Liver (tissue), 9 donors: ENCODE results near the gene PIEZO1. TPM values are rescaled to one million over a fixed set of nuclear protein-coding genes. Genes with fewer than 3 reads are reported as not detected.

Experiments
- DNase-seq: peaks from one replicate; pipeline ENCODE4 v3.0.0-alpha.2; 2017; ENCODE audit warnings: low spot score
- H3K27ac ChIP-seq, 2 donors: one replicate each; pipeline ENCODE4 v1.7.0; 2013; ENCODE audit warnings: inconsistent platforms in 2 of 2, low read length in 2 of 2, control low read depth in 1 of 2, low read depth in 1 of 2, mild to moderate bottlenecking in 1 of 2
- H3K27me3 ChIP-seq, 4 donors: one replicate each; pipeline versions ENCODE4 v1.6.1 to v1.7.0; 2013; ENCODE audit warnings: low read length in 3 of 4, inconsistent platforms in 1 of 4, mild to moderate bottlenecking in 1 of 4, moderate library complexity in 1 of 4; ENCODE audit not compliant: control insufficient read depth in 4 of 4, insufficient read depth in 4 of 4
- H3K36me3 ChIP-seq, 4 donors: one replicate each; pipeline versions ENCODE4 v1.6.1 to v1.7.0; 2013; ENCODE audit warnings: low read length in 3 of 4, mild to moderate bottlenecking in 3 of 4, low read depth in 1 of 4, moderate library complexity in 1 of 4; ENCODE audit not compliant: control insufficient read depth in 4 of 4, insufficient read depth in 3 of 4
- H3K4me1 ChIP-seq, 4 donors: one replicate each; pipeline versions ENCODE4 v1.6.1 to v1.7.0; 2013; ENCODE audit warnings: low read length in 3 of 4, mild to moderate bottlenecking in 3 of 4, moderate library complexity in 1 of 4; ENCODE audit not compliant: control insufficient read depth in 4 of 4, insufficient read depth in 4 of 4
- H3K4me3 ChIP-seq, 3 donors: one replicate each; pipeline versions ENCODE4 v1.6.1 to v1.7.0; 2013; ENCODE audit warnings: low read length in 3 of 3, control low read depth in 1 of 3, low read depth in 1 of 3, mild to moderate bottlenecking in 1 of 3
- H3K9ac ChIP-seq, 2 donors: one replicate each; pipeline ENCODE4 v1.7.0; 2013; ENCODE audit warnings: low read length in 2 of 2, mild to moderate bottlenecking in 2 of 2, moderate library complexity in 2 of 2, control low read depth in 1 of 2, low read depth in 1 of 2
- H3K9me3 ChIP-seq, 4 donors: one replicate each; pipeline versions ENCODE4 v1.6.1 to v1.7.0; 2013; ENCODE audit warnings: low read length in 3 of 4; ENCODE audit not compliant: control insufficient read depth in 4 of 4
- FOXA1 ChIP-seq: IDR thresholded peaks from 2 replicates; pipeline ENCODE4 v1.6.1; 2016; ENCODE audit warnings: antibody characterized with exemption
- FOXA2 ChIP-seq: IDR thresholded peaks from 2 replicates; pipeline ENCODE4 v1.6.1; 2016; ENCODE audit warnings: antibody characterized with exemption
- GABPA ChIP-seq, 2 donors: IDR thresholded peaks in 1 of 2; conservative IDR thresholded peaks in 1 of 2; 2 replicates each; pipeline ENCODE4 v1.6.1; 2016; ENCODE audit warnings: antibody characterized with exemption in 2 of 2, mild to moderate bottlenecking in 1 of 2, moderate library complexity in 1 of 2
- HNF4A ChIP-seq, 2 donors: conservative IDR thresholded peaks; 2 replicates each; pipeline ENCODE4 v1.6.1; 2016; ENCODE audit warnings: antibody characterized with exemption in 2 of 2, mild to moderate bottlenecking in 2 of 2
- JUND ChIP-seq, 2 donors: IDR thresholded peaks; 2 replicates each; pipeline ENCODE4 v1.6.1; 2016; ENCODE audit warnings: antibody characterized with exemption in 2 of 2
- RAD21 ChIP-seq, 2 donors: IDR thresholded peaks; 2 replicates each; pipeline ENCODE4 v1.6.1; 2016; ENCODE audit warnings: antibody characterized with exemption in 2 of 2, mild to moderate bottlenecking in 2 of 2
- REST ChIP-seq: IDR thresholded peaks from 2 replicates; pipeline ENCODE4 v1.6.1; 2016; ENCODE audit warnings: antibody characterized with exemption, mild to moderate bottlenecking
- SP1 ChIP-seq: IDR thresholded peaks from 2 replicates; pipeline ENCODE4 v1.6.1; 2018; ENCODE audit warnings: antibody characterized with exemption, mild to moderate bottlenecking
- TAF1 ChIP-seq: conservative IDR thresholded peaks from 2 replicates; pipeline ENCODE4 v1.6.1; 2016; ENCODE audit warnings: antibody characterized with exemption, mild to moderate bottlenecking
- YY1 ChIP-seq: IDR thresholded peaks from 2 replicates; pipeline ENCODE4 v1.6.1; 2016; ENCODE audit warnings: antibody characterized with exemption, mild to moderate bottlenecking
- WGBS: extraction: QIAGEN DNeasy Blood & Tissue Kit; methylation state at CpG from one replicate; pipeline ENCODE4 v1.1.7; 2013; 5-methylcytosine and 5-hydroxymethylcytosine counted together
- polyA plus RNA-seq, 2 donors: library from polyadenylated mRNA; stranded (reverse) in 1 of 2; unstranded in 1 of 2; fragments of 200-250 nt in 1 of 2; fragments of >200 nt in 1 of 2; fragmentation: Nextera tagmentation in 1 of 2; extraction: Ambion mirVana in 1 of 2; gene quantifications; one replicate each; pipeline versions ENCODE4 v1.2.1 to v1.2.3, GENCODE V29; 2013 to 2015
- total RNA-seq, 2 donors: library from RNA; depleted of rRNA; stranded (reverse); fragments of >200 nt; gene quantifications; one replicate each; pipeline ENCODE4 v1.2.3, GENCODE V29; 2014
- TF ChIP-seq, protein P1 (sequence below): IDR thresholded peaks from 2 replicates; pipeline ENCODE4 v1.6.1; 2016; ENCODE audit warnings: antibody characterized with exemption
- TF ChIP-seq, protein P2 (sequence below): IDR thresholded peaks from 2 replicates; pipeline ENCODE4 v1.6.1; 2016; ENCODE audit warnings: antibody characterized with exemption
- TF ChIP-seq, protein P3 (sequence below): IDR thresholded peaks from 2 replicates; pipeline ENCODE4 v1.6.1; 2016; ENCODE audit warnings: antibody characterized with exemption
- donor health status: healthy.
- donor health status: healthy.
- donor health status: healthy.
- donor health status: healthy.
- donor health status: healthy.

PIEZO1 gene
- total and polyA plus RNA-seq, 4 donors: 15.3 to 74.7 (median 59.2) TPM

DNA sequence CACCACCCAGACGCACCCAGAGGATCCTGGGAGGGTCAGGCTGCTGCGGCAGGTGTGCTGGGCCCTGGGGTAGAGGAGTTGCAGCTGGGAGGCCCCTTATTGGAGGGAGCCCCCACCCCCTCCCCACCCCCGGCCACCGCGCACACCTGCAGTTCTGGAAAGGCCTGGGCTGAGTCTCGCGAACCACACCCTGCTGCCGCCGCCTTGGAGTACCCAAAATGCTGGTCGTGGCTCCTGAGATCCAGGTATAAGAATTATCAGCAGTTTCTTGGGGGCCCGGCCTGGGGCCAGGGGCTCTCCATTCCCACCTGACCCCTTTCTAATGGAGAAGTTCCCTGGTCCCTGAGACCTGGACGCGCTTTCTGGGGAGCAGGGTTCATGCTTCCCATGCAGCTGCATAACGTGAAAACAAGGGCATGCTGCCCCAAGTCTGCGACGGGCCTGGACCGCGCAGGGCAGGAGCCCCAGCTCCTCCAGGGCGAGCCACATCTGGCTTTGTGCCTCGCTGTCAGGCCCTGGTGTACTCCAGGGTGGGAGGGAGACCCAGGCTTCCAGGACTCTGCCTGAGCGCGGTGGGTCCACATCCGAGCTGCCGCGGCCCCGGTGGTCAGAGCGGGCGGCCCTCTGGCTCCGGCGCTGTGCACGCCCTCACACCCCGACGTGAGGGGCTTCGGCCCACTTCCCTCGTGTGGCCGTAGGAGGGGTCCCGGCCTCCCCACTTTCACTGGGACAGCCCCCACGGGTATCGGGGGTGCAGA lies 91.4 kb downstream of the PIEZO1 start:
- DNase-seq: no peak
- WGBS: 90% methylated on average over 39 of the region's 39 CpGs
- Histone ChIP-seq H3K9me3 (no peaks in the 10 kb centered on the region), H3K4me1 (no peaks in the 10 kb centered on the region), H3K27ac (no peak overlapping the region), H3K27me3 (no peaks in the 10 kb centered on the region), H3K4me3 (no peak overlapping the region), H3K36me3 (peaks cover 2 to 12% (median 4%) of the 10 kb centered on the region in 4 donors), H3K9ac (no peak overlapping the region)
- TF ChIP-seq, protein P1, sequence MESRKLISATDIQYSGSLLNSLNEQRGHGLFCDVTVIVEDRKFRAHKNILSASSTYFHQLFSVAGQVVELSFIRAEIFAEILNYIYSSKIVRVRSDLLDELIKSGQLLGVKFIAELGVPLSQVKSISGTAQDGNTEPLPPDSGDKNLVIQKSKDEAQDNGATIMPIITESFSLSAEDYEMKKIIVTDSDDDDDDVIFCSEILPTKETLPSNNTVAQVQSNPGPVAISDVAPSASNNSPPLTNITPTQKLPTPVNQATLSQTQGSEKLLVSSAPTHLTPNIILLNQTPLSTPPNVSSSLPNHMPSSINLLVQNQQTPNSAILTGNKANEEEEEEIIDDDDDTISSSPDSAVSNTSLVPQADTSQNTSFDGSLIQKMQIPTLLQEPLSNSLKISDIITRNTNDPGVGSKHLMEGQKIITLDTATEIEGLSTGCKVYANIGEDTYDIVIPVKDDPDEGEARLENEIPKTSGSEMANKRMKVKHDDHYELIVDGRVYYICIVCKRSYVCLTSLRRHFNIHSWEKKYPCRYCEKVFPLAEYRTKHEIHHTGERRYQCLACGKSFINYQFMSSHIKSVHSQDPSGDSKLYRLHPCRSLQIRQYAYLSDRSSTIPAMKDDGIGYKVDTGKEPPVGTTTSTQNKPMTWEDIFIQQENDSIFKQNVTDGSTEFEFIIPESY: no peak
- no peak for TF ChIP-seq TAF1
- no peak for TF ChIP-seq REST
- TF ChIP-seq, protein P2, sequence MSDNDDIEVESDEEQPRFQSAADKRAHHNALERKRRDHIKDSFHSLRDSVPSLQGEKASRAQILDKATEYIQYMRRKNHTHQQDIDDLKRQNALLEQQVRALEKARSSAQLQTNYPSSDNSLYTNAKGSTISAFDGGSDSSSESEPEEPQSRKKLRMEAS: no peak
- no peak for TF ChIP-seq JUND (IDR thresholded peaks at IDR 0.05)
- TF ChIP-seq FOXA2: no peak
- TF ChIP-seq GABPA (IDR thresholded peaks at IDR 0.05 in 1 of 2, conservative IDR thresholded peaks at IDR 0.05 in 1 of 2): no peak

DNA sequence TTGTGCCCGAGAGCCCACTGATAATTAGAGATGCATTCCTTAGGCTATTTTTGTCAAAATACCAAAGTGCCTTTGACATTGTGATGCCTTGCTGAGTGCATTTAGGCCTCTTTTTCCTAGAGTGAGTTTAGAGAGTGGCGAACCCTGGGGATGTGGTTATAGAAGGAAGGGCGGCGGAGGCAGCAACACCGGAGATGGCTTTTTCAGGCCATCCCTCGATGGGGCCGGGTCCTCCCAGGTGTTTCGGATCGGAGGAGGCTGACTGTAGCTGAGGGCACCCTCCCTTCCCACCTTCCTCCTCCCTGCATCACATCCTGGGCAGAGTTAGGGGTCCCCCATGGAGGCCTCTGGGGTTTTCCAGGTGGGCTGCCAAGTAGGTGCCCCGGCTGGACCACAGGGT lies 92.2 kb downstream of the PIEZO1 start:
- H3K27ac ChIP-seq: no peak overlapping the region
- H3K4me3 ChIP-seq: no peak overlapping the region
- H3K36me3 ChIP-seq: peaks cover 2 to 7% (median 4%) of the 10 kb centered on the region in 4 donors
- no peaks in the 10 kb centered on the region for H3K27me3 ChIP-seq
- DNase-seq: no peak
- no peaks in the 10 kb centered on the region for H3K9me3 ChIP-seq
- 94% methylated on average over 10 of the region's 10 CpGs for WGBS
- peaks cover 0 to 4% (median 0%) of the 10 kb centered on the region in 4 donors for H3K4me1 ChIP-seq
- TF ChIP-seq HNF4A (conservative IDR thresholded peaks at IDR 0.05) (no peak), SP1 (no peak), FOXA1 (no peak), YY1 (no peak), RAD21 (IDR thresholded peaks at IDR 0.05) (no peak), REST (no peak), JUND (IDR thresholded peaks at IDR 0.05) (no peak)
- TF ChIP-seq, protein P2: no peak
- TF ChIP-seq, protein P3, sequence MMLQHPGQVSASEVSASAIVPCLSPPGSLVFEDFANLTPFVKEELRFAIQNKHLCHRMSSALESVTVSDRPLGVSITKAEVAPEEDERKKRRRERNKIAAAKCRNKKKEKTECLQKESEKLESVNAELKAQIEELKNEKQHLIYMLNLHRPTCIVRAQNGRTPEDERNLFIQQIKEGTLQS: no peak
- H3K9ac ChIP-seq: no peak overlapping the region
